A549 (cell line): Measurements from ENCODE around the gene ABCA3. TPM values are rescaled to one million over a fixed set of nuclear protein-coding genes. Genes with fewer than 3 reads are reported as not detected.
"Not testable (repeated sequence)": the region's sequence is repeated elsewhere in the genome, so short reads cannot be mapped to it uniquely, and the experiment has no call there.

ENCODE experiments used
- ATAC-seq, 2 experiments: fragments of 200-7000 bp in 1 of 2; fragments of >200 bp in 1 of 2; cut with Nextera tagmentation in 1 of 2; cut with Tn5 transposase in 1 of 2; 3 replicates each; pipeline versions ENCODE4 v1.8.0 to v1.9.1; 2018 to 2020; ENCODE audit warnings: mild to moderate bottlenecking in 1 of 2, moderate library complexity in 1 of 2
- CTCF ChIA-PET: fragments of 300-600 bp; sonication (Branson Sonifier 250); formaldehyde crosslinking; extraction: SDS; loops from one replicate; lab custom pipeline; 2021; ENCODE audit warnings: antibody characterized with exemption, inconsistent platforms; lab: Yijun Ruan, JAX
- POLR2A ChIA-PET: fragments of 350-600 bp; formaldehyde crosslinking; extraction: SDS; loops from one replicate; lab custom pipeline; 2021; ENCODE audit warnings: antibody characterized with exemption, inconsistent platforms; lab: Yijun Ruan, JAX
- DNase-seq, 2 experiments: peaks; one replicate each; pipeline versions ENCODE4 v3.0.0 to v3.0.0-alpha.2; 2011 to 2016; ENCODE audit warnings: low read depth in 1 of 2, low spot score in 1 of 2
- FAIRE-seq: peaks from 2 replicates; lab custom pipeline; 2011; peaks lifted over from hg19 to GRCh38; lab: Jason Lieb, UNC
- H3K27ac ChIP-seq, 2 experiments: fragments of >200 bp; sonication (Bioruptor Twin); formaldehyde crosslinking; 3 replicates each; pipeline ENCODE4 v1.5.1; 2016 to 2017
- H3K4me1 ChIP-seq: fragments of >200 bp; sonication (Bioruptor Twin); formaldehyde crosslinking; 3 replicates; pipeline ENCODE4 v1.6.1; 2016
- H3K4me2 ChIP-seq: fragments of >200 bp; sonication (Bioruptor Twin); formaldehyde crosslinking; 3 replicates; pipeline ENCODE4 v1.6.1; 2016
- H3K4me3 ChIP-seq: fragments of >200 bp; sonication (Bioruptor Twin); formaldehyde crosslinking; 3 replicates; pipeline ENCODE4 v1.5.1; 2016
- H3K9me3 ChIP-seq: fragments of >200 bp; sonication (Bioruptor Twin); formaldehyde crosslinking; 3 replicates; pipeline ENCODE4 v1.6.1; 2016
- CEBPB ChIP-seq, 2 experiments: fragments of >200 bp in 1 of 2; sonication (Bioruptor Twin) in 1 of 2; formaldehyde crosslinking in 1 of 2; IDR thresholded peaks; 2 replicates each; pipeline ENCODE4 v1.6.1; 2012 to 2016
- CHD2 ChIP-seq: fragments of 150-350 bp; IDR thresholded peaks from 2 replicates; pipeline ENCODE4 v1.6.1; 2014; ENCODE audit warnings: low read length; ENCODE audit not compliant: partially characterized antibody
- CHD4 ChIP-seq: fragments of 200-600 bp; sonication (generic); IDR thresholded peaks from 2 replicates; pipeline ENCODE4 v1.6.1; 2016; ENCODE audit warnings: antibody characterized with exemption, mild to moderate bottlenecking, borderline replicate concordance
- EHF ChIP-seq: fragments of 250-450 bp; sonication (Bioruptor Pico); IDR thresholded peaks from 2 replicates; pipeline ENCODE4 v1.5.0; 2020; ENCODE audit warnings: mild to moderate bottlenecking
- EHMT2 ChIP-seq: fragments of 200-600 bp; sonication (generic); IDR thresholded peaks from 2 replicates; pipeline ENCODE4 v1.6.1; 2016; ENCODE audit warnings: antibody characterized with exemption, low read depth, mild to moderate bottlenecking, moderate library complexity
- EP300 ChIP-seq, 2 experiments: fragments of >200 bp; sonication (Bioruptor Twin); formaldehyde crosslinking; IDR thresholded peaks; 2 replicates in 1 of 2; 3 replicates in 1 of 2; pipeline ENCODE4 v1.6.1; 2016 to 2017
- ESRRA ChIP-seq: fragments of 150-350 bp; IDR thresholded peaks from 2 replicates; pipeline ENCODE4 v1.6.1; 2014; ENCODE audit warnings: mild to moderate bottlenecking, low read length, borderline replicate concordance
- FOSB ChIP-seq: fragments of 250-450 bp; sonication (Bioruptor Pico); IDR thresholded peaks from 2 replicates; pipeline ENCODE4 v1.5.0; 2020; ENCODE audit warnings: mild to moderate bottlenecking, moderate library complexity
- GATA3 ChIP-seq: IDR thresholded peaks from 2 replicates; pipeline ENCODE4 v1.6.1; 2012; ENCODE audit warnings: borderline replicate concordance
- HMGXB4 ChIP-seq: fragments of 250-450 bp; sonication (Bioruptor Pico); IDR thresholded peaks from 2 replicates; pipeline ENCODE4 v1.5.0; 2021; ENCODE audit warnings: mild to moderate bottlenecking, moderate library complexity, borderline replicate concordance
- HOXA7 ChIP-seq: fragments of 250-450 bp; sonication (Bioruptor Pico); IDR thresholded peaks from 2 replicates; pipeline ENCODE4 v1.5.0; 2020; ENCODE audit warnings: mild to moderate bottlenecking, moderate library complexity
- HOXB13 ChIP-seq: fragments of 250-450 bp; sonication (Bioruptor Pico); IDR thresholded peaks from 2 replicates; pipeline ENCODE4 v1.5.0; 2020; ENCODE audit warnings: low read depth, mild to moderate bottlenecking, moderate library complexity
- JUN ChIP-seq, 2 experiments: fragments of >200 bp; sonication (Bioruptor Twin); formaldehyde crosslinking; IDR thresholded peaks; 2 replicates in 1 of 2; 3 replicates in 1 of 2; pipeline ENCODE4 v1.6.1; 2016 to 2017
- JUNB ChIP-seq: fragments of >200 bp; sonication (Bioruptor Twin); formaldehyde crosslinking; IDR thresholded peaks from 2 replicates; pipeline ENCODE4 v1.6.1; 2016
- KDM1A ChIP-seq: fragments of 200-600 bp; sonication (generic); IDR thresholded peaks from 2 replicates; pipeline ENCODE4 v1.6.1; 2016; ENCODE audit warnings: low read depth, mild to moderate bottlenecking
- MAFK ChIP-seq: fragments of 450-650 bp; IDR thresholded peaks from 2 replicates; pipeline ENCODE4 v1.6.1; 2014; ENCODE audit not compliant: partially characterized antibody
- PBX3 ChIP-seq: IDR thresholded peaks from 2 replicates; pipeline ENCODE4 v1.6.1; 2012
- PHF8 ChIP-seq: fragments of 200-600 bp; sonication (generic); IDR thresholded peaks from 2 replicates; pipeline ENCODE4 v1.6.1; 2016; ENCODE audit warnings: low read depth, mild to moderate bottlenecking, antibody characterized with exemption, moderate library complexity, borderline replicate concordance
- RAD21 ChIP-seq, 2 experiments: fragments of >200 bp in 1 of 2; sonication (Bioruptor Twin) in 1 of 2; formaldehyde crosslinking in 1 of 2; IDR thresholded peaks in 1 of 2; conservative IDR thresholded peaks in 1 of 2; 2 replicates in 1 of 2; 3 replicates in 1 of 2; pipeline ENCODE4 v1.6.1; 2012 to 2018; ENCODE audit warnings: inconsistent platforms in 1 of 2
- TP53 ChIP-seq: fragments of 250-450 bp; sonication (Bioruptor Pico); IDR thresholded peaks from 2 replicates; pipeline ENCODE4 v1.5.0; 2021; ENCODE audit warnings: mild to moderate bottlenecking, moderate library complexity
- ZFP36 ChIP-seq: fragments of 450-650 bp; IDR thresholded peaks from 2 replicates; pipeline ENCODE4 v1.6.1; 2014; ENCODE audit warnings: borderline replicate concordance; ENCODE audit not compliant: partially characterized antibody
- WGBS: methylation state at CpG from one replicate; pipeline ENCODE4 v1.1.6; 2017; ENCODE audit errors: missing lambda C conversion rate; 5-methylcytosine and 5-hydroxymethylcytosine counted together
- polyA plus RNA-seq, 4 experiments: library from polyadenylated mRNA; depleted of rRNA in 3 of 4; stranded (reverse); fragments of >200 nt; fragmentation: RNase III in 1 of 4; extraction: RNeasy Plus Mini Kit Qiagen cat#74134 plus additional on column Dnase treatment in 1 of 4; gene quantifications; 2 replicates in 3 of 4; 3 replicates in 1 of 4; pipeline ENCODE4 v1.2.3, GENCODE V29; 2011 to 2017
- TF ChIP-seq, protein P1 (sequence below): fragments of >200 bp; sonication (Bioruptor Twin); formaldehyde crosslinking; IDR thresholded peaks from 3 replicates; pipeline ENCODE4 v1.5.1; 2016

ABCA3 gene
- polyA plus RNA-seq, 2 of the 4 experiments (the other 2 are of a cell fraction): 6.4 to 9.9 TPM

GRCh38 chr16:2263026-2263425 is 77.5 kb downstream of the ABCA3 start:
- POLR2A ChIA-PET: interaction anchor here (2.8 kb wide), 1 partner anchor 10 kb away, joined by 15 read pairs; the partner anchor contains the start of gene ECI1
- DNase-seq, H3K9me3 ChIP-seq, ATAC-seq, H3K27ac ChIP-seq, FAIRE-seq, H3K4me2 ChIP-seq, H3K4me3 ChIP-seq: not testable (repeated sequence)
- CTCF ChIA-PET: interaction anchor here (0.9 to 2.2 kb wide), 6 partner anchors 10 to 237 kb away, joined by 3 to 21 read pairs (median 4); partner anchors contain the start of genes ABCA3 and ECI1
- WGBS: 87% methylated on average over 14 of the region's 14 CpGs
- H3K4me1 ChIP-seq: peaks cover 12% of the 10 kb centered on the region; the same call in 2 of the 3 replicates

DNA sequence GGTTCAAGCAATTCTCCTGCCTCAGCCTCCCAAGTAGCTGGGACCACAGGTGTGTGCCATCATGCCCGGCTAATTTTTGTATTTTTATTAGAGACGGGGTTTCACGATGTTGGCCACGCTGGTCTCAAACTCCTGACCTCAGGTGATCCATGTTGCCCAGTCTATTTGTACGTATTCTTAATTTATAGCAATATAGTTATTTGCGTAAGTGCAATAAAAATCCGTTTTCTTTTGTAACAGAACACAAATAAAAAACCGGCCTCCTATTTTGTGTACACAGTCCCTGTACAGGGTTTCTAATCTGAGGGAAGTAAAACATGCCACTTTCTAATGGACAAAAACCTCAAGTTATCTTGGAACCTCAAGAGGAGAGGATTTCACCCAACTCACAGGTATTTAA is 80.3 kb downstream of the ABCA3 start:
- Histone ChIP-seq H3K27ac (no peak overlapping the region), H3K4me1 (no peaks in the 10 kb centered on the region; the same call in 2 of the 3 replicates), H3K9me3 (no peaks in the 10 kb centered on the region), H3K4me2 (no peak overlapping the region), H3K4me3 (no peak overlapping the region)
- DNase-seq (no peak), ATAC-seq (no peak), FAIRE-seq (no peak)
- TF ChIP-seq CHD4 (no peak), HOXA7 (no peak), MAFK (no peak), HOXB13 (CRISPR knock-in tag) (no peak), KDM1A (no peak), PHF8 (no peak), CHD2 (no peak), EP300 (IDR thresholded peaks at IDR 0.05) (no peak), ZFP36 (no peak), EHF (CRISPR knock-in tag) (no peak), HMGXB4 (CRISPR knock-in tag) (no peak)
- TF ChIP-seq, protein P1, sequence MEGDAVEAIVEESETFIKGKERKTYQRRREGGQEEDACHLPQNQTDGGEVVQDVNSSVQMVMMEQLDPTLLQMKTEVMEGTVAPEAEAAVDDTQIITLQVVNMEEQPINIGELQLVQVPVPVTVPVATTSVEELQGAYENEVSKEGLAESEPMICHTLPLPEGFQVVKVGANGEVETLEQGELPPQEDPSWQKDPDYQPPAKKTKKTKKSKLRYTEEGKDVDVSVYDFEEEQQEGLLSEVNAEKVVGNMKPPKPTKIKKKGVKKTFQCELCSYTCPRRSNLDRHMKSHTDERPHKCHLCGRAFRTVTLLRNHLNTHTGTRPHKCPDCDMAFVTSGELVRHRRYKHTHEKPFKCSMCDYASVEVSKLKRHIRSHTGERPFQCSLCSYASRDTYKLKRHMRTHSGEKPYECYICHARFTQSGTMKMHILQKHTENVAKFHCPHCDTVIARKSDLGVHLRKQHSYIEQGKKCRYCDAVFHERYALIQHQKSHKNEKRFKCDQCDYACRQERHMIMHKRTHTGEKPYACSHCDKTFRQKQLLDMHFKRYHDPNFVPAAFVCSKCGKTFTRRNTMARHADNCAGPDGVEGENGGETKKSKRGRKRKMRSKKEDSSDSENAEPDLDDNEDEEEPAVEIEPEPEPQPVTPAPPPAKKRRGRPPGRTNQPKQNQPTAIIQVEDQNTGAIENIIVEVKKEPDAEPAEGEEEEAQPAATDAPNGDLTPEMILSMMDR: no peak
- ChIA-PET POLR2A (no interaction called here), CTCF (interaction anchor here (1.3 kb wide), 1 partner anchor 9 kb away, joined by 3 read pairs; the partner anchor contains the start of gene ECI1)
- 87% methylated on average over 8 of the region's 8 CpGs for WGBS

DNA sequence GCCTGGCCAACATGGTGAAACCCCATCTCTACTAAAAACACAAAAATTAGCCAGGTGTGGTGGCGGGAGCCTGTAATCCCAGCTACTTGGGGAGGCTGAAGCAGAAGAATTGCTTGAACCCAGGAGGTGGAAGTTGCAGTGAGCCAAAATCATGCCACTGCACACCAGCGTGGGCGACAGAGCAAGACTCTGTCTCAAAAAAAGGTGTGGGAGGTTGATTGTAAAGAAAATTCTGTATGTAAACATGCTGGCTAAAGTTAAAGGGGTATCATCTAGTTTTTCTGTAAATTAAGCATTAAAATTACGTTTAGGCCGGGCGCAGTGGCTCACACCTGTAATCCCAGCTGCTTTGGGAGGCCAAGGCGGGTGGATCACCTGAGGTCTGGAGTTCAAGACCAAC is 82.0 kb downstream of the ABCA3 start:
- H3K4me1 ChIP-seq, FAIRE-seq, H3K27ac ChIP-seq, H3K4me3 ChIP-seq, H3K4me2 ChIP-seq, ATAC-seq, POLR2A ChIA-PET, DNase-seq, H3K9me3 ChIP-seq: not testable (repeated sequence)
- CTCF ChIA-PET: interaction anchor here (0.9 to 1.5 kb wide), 4 partner anchors 12 to 46 kb away, joined by 3 read pairs; no protein-coding TSS in a partner anchor
- WGBS: 96% methylated on average over 7 of the region's 7 CpGs

DNA sequence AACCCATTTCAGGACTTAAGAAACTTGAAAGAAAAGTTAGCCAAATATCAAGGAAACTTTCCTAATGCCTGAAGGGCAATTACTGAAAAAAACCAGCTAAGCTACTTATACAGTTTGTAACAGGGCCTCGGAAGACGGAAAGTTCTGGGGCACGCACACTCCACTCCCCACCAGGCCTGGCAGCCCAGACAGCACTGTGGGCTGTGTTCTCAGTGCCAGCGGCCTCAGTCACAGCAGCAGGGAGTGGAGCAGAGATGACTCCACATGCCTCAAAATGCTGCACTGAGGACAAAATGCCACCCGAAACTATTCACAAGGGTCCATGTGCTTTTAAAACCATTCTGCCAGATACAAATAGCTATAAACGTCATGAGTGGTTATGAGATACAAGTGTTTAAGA is 82.8 kb downstream of the ABCA3 start:
- H3K4me1 ChIP-seq: peaks cover 3% of the 10 kb centered on the region
- ATAC-seq (no peak), DNase-seq (no peak), FAIRE-seq (no peak)
- no peak overlapping the region for H3K4me3 ChIP-seq
- ChIA-PET POLR2A (no interaction called here), CTCF (interaction anchor here (0.9 to 1.5 kb wide), 6 partner anchors 13 to 156 kb away, joined by 3 to 7 read pairs (median 3); no protein-coding TSS in a partner anchor)
- no peaks in the 10 kb centered on the region for H3K9me3 ChIP-seq
- 91% methylated on average over 6 of the region's 6 CpGs for WGBS
- H3K4me2 ChIP-seq: no peak overlapping the region
- no peak overlapping the region for H3K27ac ChIP-seq
- TF ChIP-seq, protein P1: no peak
- TF ChIP-seq MAFK: no peak
- TF ChIP-seq ESRRA: no peak
- TF ChIP-seq GATA3: no peak
- no peak for TF ChIP-seq RAD21 (conservative IDR thresholded peaks at IDR 0.05 in 1 of 2, IDR thresholded peaks at IDR 0.05 in 1 of 2)
- no peak; a peak in 1 of 5 replicates for TF ChIP-seq JUN (IDR thresholded peaks at IDR 0.05)
- TF ChIP-seq FOSB (CRISPR knock-in tag): no peak
- TF ChIP-seq CEBPB (IDR thresholded peaks at IDR 0.05): no peak
- TF ChIP-seq EHMT2: no peak
- TF ChIP-seq TP53 (CRISPR knock-in tag): no peak
- no peak for TF ChIP-seq PBX3
- TF ChIP-seq EHF (CRISPR knock-in tag): no peak
- TF ChIP-seq JUNB: no peak
